ENCODE data around the gene ZBTB4.

ZBTB4 gene

DNA sequence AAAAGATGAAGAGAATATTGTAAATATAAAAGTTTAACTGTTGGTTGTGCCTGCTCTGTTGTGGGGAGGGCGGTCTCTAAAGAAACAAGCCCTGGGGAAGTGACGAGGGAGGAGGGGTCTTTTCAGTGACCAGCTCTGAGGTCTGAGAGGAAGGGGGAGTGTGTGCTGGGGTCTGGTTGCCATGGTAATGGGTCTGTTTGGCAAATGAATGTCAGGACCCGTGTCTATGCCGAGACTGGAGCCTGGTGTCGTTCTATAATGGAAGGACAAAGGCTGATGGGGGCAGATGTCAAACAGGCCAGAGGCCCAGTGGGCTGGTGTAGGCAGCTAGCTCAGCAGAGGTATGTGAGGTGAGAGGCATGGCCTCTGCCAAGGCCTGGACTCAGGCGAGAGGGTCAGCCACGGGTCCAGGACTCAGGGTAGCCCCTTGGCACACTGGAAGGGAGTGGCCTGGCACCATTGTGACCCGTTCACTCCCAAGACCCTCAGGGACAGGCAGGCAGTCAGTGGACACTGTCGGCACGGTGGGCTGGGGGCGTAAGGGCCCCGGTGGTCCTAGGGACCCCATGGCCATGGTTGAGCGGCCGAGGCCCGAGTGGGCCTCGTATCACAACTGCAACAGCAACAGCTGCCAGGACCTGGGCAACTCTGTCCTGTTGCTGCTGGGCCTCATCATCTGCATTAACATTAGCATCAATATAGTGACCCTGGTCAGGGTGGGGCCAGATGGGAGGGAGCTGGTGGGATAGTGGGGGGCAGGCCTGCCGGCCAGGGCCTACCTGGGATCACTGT is 59.4 kb downstream of the ZBTB4 start, which contains the start of gene SPEM1:
SPEM1 (plus strand) TSS at position 506 of the 792 bp plus-strand sequence; CDS start at position 567, 61 bp downstream.
- no peak for DNase-seq (ENCODE audit: low spot score)

DNA sequence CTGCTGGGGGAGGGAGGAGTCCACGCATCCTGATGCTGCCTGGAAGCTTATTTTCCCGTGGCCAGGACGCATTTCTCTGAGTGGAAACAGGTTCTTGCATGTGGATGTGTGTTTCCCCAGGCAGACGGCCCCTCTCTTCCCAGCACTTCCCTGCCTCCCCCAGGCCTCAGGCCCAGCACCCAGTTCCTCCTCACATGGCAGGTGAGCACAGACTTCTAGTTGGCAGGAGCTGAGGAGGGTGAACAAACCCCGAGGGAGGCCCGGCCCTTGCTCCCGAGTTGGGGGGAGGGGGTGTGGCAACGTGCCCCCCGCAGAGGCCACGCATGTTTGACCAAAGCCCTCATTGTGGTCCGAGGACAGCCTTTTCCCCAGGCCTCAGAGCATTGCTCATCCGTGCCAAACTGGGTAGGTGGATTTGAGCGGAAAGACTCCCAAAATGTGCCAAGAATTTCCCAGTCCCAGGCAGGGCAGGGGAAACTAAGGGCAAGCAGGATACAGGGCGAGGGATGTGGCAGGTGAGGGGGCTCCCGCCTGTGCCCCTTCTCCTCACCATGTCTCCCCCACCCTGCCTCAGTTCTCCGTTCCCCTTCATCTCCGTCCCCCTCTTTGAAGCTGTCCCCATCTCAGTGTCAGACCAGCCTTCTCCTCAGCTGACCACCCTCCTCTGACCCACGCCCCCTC is 60.8 kb downstream of the ZBTB4 start:
- no peak for DNase-seq (ENCODE audit: low spot score)

DNA sequence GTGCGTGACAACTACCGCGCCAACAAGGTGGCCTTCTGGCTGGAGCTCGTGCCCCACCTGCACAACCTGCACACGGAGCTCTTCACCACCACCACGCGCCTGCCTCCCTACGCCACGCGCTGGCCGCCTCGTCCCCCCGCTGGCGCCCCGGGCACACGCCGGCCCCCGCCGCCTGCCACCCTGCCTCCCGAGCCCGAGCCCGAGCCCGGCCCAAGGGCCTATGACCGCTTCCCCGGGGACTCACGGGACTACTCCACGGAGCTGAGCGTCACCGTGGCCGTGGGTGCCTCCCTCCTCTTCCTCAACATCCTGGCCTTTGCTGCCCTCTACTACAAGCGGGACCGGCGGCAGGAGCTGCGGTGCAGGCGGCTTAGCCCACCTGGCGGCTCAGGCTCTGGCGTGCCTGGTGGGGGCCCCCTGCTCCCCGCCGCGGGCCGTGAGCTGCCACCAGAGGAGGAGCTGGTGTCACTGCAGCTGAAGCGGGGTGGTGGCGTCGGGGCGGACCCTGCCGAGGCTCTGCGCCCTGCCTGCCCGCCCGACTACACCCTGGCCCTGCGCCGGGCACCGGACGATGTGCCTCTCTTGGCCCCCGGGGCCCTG is 62.3 kb downstream of the ZBTB4 start:
- DNase-seq (ENCODE audit: low spot score), result no peak

DNA sequence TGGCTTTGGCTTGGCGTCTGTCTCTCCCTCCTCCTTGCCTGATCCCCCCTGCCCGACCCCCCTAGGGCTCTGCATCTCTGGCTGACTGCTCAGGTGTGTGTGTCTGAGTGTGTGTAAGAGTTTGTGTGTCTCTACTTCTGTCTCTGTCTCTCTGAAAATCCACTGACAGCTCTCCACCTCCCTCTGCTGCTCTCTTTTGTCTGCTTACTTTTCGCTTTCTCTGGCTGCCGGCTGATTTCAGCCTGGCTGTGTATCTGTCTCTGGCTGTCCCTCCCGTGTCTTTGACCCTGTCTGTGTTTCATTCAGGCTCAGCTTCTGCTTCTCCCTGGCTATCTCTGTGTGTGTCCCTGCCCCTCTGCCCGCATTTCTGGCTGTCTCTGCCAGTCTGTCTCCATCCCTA is 63.1 kb downstream of the ZBTB4 start:
- no peak for DNase-seq (ENCODE audit: low spot score)

DNA sequence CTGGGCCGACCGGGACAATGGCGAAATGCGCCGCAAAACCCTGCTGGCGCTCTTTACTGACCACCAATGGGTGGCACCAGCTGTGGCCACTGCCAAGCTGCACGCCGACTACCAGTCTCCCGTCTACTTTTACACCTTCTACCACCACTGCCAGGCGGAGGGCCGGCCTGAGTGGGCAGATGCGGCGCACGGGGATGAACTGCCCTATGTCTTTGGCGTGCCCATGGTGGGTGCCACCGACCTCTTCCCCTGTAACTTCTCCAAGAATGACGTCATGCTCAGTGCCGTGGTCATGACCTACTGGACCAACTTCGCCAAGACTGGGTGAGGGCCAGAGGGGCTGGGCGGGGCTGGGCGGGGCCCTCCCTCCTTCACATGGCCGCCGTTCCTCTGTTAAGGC is 63.6 kb downstream of the ZBTB4 start:
- no peak for DNase-seq (ENCODE audit: low spot score)

DNA sequence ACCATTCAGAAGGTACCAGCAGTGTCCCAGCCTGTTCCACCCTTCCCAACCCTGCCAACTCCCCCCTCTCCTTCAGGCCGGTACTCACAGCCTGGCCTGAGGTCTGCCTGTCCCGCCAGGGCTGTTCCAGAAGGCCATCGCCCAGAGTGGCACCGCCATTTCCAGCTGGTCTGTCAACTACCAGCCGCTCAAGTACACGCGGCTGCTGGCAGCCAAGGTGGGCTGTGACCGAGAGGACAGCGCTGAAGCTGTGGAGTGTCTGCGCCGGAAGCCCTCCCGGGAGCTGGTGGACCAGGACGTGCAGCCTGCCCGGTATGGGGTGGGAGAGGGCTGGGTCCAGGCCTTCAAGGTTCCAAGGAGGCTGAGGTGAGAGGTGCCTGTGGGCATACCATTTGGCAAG is 64.6 kb downstream of the ZBTB4 start:
- no peak for DNase-seq (ENCODE audit: low spot score)

DNA sequence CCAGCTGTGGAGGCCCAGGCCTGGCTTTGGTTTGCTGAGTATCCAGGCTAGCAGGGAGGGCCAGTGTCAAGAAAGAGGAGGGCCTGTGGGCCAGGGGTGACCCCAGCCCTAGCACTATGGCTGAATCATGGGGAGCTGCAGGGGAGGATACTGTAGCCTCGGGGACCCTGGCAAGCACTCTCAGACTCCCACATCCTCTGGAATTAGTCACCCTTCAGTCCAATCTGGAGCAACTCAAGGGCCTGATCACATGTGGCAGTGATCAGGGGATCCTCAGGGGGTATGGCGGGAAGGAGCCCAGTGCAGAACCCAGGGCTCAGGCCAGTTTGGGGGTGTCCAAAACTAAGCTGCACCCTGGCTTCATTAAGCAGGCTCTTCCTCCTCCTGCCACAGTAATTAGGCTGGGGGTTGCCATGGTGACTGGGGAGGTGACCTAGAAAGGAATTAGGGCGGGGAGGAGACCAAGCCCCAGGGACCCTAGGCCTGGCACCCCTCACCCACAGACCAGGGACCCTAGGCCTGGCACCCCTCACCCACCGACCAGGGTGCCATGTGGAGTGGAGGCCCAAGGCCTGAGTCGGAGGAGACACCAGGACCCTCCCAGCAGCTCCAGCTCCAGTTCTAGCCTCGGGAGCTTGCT is 66.0 kb downstream of the ZBTB4 start:
- no peak for DNase-seq (ENCODE audit: low spot score)

DNA sequence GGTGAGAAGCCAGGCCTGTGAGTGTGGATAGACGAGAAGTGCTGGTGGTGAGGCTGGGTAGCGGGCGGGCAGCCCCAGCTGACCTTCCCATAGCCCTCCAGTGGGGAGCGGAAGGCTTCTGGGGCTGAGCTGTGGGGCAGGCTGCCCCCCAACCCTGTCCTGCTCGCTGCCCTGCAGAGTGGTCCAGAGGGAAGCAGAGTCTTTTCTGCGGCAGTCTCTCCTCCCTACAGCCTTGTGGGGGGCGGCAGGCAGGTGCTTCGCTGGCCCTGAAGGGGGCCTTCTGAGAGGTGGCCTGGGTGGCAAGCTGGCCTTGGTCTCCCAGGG is 68.0 kb downstream of the ZBTB4 start:
- DNase-seq (ENCODE audit: low spot score), result no peak

DNA sequence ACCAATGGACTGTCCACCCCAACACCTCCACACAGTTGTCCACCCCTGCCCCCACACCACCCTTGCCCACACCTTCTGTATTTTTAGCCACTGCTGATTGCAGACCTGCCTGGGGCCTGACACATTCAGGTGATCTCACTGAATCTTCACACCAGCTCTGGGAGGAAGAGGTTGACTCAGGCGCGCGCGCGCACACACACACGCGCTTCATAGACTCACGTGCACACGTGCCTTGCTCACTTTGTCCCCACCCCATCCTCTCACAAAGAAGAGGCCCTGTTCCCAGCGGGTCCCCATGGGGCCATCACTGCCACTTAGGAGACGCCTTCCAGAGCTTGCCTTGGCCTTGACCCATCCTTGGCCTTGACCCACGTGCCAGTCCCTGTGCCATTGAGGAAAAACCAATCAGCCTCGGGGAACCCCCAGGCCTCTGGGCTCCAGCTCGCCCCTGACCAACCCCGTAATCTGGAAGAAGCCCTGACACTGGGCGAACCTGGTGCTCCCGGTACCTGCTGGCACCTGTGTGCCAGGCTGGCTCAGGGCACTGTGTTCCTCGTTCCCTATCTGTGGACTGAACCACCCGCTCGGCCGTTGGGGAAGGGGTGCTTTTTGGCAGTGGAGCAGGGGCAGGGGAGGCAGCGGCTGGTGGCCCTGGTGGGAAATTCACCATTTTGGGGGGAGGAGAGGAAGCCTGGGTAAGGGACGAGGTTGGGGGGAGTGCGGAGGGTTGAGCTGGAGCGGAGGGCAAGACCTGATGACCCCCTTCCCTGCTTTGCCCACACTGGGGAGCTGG is 68.6 kb downstream of the ZBTB4 start:
- no peak for DNase-seq (ENCODE audit: low spot score)

DNA sequence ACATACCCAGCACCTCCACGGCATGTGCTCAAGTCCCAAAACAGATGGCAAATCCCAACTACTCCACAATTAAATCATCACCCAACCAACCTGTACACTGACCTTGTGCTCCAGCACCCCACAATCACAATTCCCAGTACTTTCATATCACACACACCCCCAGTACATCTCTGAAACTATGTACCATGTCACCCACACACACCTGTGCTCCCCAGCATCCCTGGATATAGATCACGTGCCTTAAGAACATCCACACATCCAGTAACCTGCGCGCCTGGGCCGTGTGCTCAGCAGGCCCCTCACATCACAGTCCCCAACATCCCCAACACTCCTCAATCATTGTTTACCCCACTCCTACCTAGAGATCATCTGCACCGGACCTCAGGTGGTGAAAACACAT is 69.7 kb downstream of the ZBTB4 start:
- DNase-seq (ENCODE audit: low spot score), result no peak
